LNCaP clone FGC (cell line): ENCODE results near the gene ITGB7.

Experiments used
- DNase-seq: peaks from one replicate; pipeline ENCODE4 v3.0.0-alpha.2; 2011; ENCODE audit warnings: low read depth
- H3K4me3 ChIP-seq: 2 replicates; pipeline ENCODE4 v1.5.1; 2011; ENCODE audit warnings: mild to moderate bottlenecking, low read depth, low read length, control low read depth
- CTCF ChIP-seq: IDR thresholded peaks from 2 replicates; pipeline ENCODE4 v1.5.1; 2012; ENCODE audit warnings: mild to moderate bottlenecking; ENCODE audit not compliant: control insufficient read depth, insufficient read depth; ENCODE audit errors: extremely low read depth

The ITGB7 gene

DNA sequence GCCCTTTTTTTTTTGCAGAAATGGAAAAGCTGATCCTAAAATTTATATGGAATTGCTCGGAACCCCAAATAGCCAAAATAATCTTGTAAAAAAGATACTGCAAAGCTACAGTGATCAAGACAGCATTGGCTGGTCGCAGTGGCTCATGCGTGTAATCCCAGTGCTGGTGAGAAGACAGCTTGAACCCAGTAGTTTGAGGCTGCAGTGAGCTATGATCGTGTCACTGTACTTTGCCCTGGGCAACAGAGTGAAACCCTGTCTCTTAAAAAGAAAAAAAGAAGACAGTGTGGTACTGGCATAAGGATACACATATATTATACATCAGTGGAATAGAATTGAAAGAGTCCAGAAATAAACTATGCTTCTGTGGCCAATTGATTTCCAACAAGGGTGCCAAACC, 5.4 kb downstream of the ITGB7 start:
- H3K4me3 ChIP-seq = no peak overlapping the region
- no peak for DNase-seq
- TF ChIP-seq CTCF = no peak

GRCh38 chr12:53201177-53201541, 5.9 kb downstream of the ITGB7 start:
- DNase-seq = no peak
- no peak overlapping the region for H3K4me3 ChIP-seq
- no peak for TF ChIP-seq CTCF

GRCh38 chr12:53200458-53201176, 6.4 kb downstream of the ITGB7 start:
- DNase-seq = no peak
- TF ChIP-seq CTCF = no peak
- H3K4me3 ChIP-seq = no peak overlapping the region

DNA sequence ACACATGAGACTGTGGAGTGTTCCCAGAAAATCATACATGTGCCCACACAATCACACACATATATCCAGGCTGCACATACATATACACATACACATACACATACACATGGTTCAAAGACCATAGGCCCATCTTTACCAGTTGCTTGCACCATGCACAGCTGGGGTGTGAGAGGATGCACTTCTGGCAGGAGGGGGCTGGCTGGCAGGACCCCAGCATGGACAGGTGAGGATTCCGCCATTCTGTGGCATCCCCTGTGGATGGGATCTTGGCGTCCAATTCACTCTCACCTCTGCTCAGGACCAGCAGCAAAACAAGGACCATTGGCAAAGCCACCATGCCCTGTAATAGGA, 7.0 kb downstream of the ITGB7 start:
- no peak overlapping the region for H3K4me3 ChIP-seq
- no peak for TF ChIP-seq CTCF

GRCh38 chr12:53199700-53200099, 7.4 kb downstream of the ITGB7 start:
- no peak overlapping the region for H3K4me3 ChIP-seq
- DNase-seq = no peak
- TF ChIP-seq CTCF = no peak

More for the DNA sequence above, 7.0 kb downstream of the ITGB7 start:
- no peak for DNase-seq

GRCh38 chr12:53198486-53199110, 8.5 kb downstream of the ITGB7 start:
- TF ChIP-seq CTCF = no peak
- no peak for DNase-seq
- H3K4me3 ChIP-seq = no peak overlapping the region
